ENCODE data around the gene ILKAP.

Gene ILKAP

GRCh38 chr2:238163481-238164198, 39.9 kb downstream of the ILKAP start:
- DNase-seq, result no peak

- no peak for DNase-seq
These were observed 40.6 kb downstream of the ILKAP start for GRCh38 chr2:238162846-238163441.

GRCh38 chr2:238162251-238162845, 41.1 kb downstream of the ILKAP start:
- DNase-seq, result no peak

GRCh38 chr2:238161291-238162051, 42.0 kb downstream of the ILKAP start:
- DNase-seq, result no peak

GRCh38 chr2:238160206-238161129, 43.0 kb downstream of the ILKAP start:
- peak; percentile 87 for DNase-seq

GRCh38 chr2:238159661-238160205, 43.8 kb downstream of the ILKAP start:
- DNase-seq, result peak; percentile 66

GRCh38 chr2:238159071-238159539, 44.4 kb downstream of the ILKAP start:
- DNase-seq, result peak; percentile 54

- DNase-seq, result peak; percentile 81
These were observed 44.9 kb downstream of the ILKAP start, which contains the start of gene ERFE for GRCh38 chr2:238158509-238159070. Gene ERFE (plus strand): TSS chr2:238158970. CDS start chr2:238159008, 38 bp downstream.

- DNase-seq, result no peak
These were observed 45.4 kb downstream of the ILKAP start for GRCh38 chr2:238158018-238158508.

GRCh38 chr2:238157506-238158017, 45.9 kb downstream of the ILKAP start:
- no peak for DNase-seq

GRCh38 chr2:238155761-238156694, 47.5 kb downstream of the ILKAP start:
- no peak for DNase-seq

- no peak for DNase-seq
These were observed 48.3 kb downstream of the ILKAP start for GRCh38 chr2:238155051-238155760.

GRCh38 chr2:238154570-238154969, 48.9 kb downstream of the ILKAP start:
- no peak for DNase-seq

GRCh38 chr2:238152771-238153688, 50.5 kb downstream of the ILKAP start:
- no peak for DNase-seq

- no peak for DNase-seq
These were observed 51.8 kb downstream of the ILKAP start for GRCh38 chr2:238151628-238152235.

GRCh38 chr2:238151205-238151604, 52.3 kb downstream of the ILKAP start:
- no peak for DNase-seq

- no peak for DNase-seq
These were observed 52.8 kb downstream of the ILKAP start for GRCh38 chr2:238150686-238151085.
